GM23338 (cell line): ENCODE data around the gene SEMA3C.

Source experiments
- EZH2 ChIP-seq: fragments of 200-600 bp; sonication (generic); IDR thresholded peaks from one replicate; pipeline ENCODE4 v1.8.0; 2017; ENCODE audit warnings: antibody characterized with exemption, mild to moderate bottlenecking, low read depth; ENCODE audit not compliant: unreplicated experiment
- POLR2AphosphoS5 ChIP-seq: IDR thresholded peaks from 2 replicates; pipeline ENCODE4 v1.6.1; 2016; ENCODE audit warnings: antibody characterized with exemption, low read depth
- TF ChIP-seq, protein P1 (sequence below), 2 experiments: fragments of 200-600 bp in 1 of 2; sonication (generic) in 1 of 2; conservative IDR thresholded peaks; 2 replicates each; pipeline versions ENCODE4 v1.5.1 to v1.6.1; 2016 to 2017; ENCODE audit warnings: antibody characterized with exemption in 2 of 2, low read depth in 2 of 2, mild to moderate bottlenecking in 2 of 2, moderate library complexity in 1 of 2
- TF ChIP-seq, protein P2 (sequence below): IDR thresholded peaks from one replicate; pipeline ENCODE4 v1.6.1; 2018; ENCODE audit warnings: antibody characterized with exemption; ENCODE audit not compliant: unreplicated experiment

DNA sequence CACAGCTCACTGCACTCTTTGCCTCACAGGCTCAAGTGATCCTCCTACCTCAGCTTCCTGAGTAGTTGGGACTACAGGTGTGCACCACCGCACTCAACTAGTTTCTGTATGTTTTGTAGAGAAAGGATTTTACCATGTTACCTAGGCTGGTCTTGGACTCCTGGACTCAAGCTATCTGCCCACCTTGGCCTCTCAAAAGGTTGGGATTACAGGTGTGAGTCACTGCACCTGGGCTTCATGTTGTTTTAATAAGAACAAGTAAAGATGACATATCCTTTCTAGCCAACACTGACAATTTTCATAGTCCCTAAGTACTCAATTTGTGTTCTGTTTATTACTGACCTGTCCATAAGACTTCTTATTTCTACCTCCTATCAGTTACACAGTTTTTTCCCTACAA is 16.8 kb downstream of the SEMA3C start:
- TF ChIP-seq, protein P1, sequence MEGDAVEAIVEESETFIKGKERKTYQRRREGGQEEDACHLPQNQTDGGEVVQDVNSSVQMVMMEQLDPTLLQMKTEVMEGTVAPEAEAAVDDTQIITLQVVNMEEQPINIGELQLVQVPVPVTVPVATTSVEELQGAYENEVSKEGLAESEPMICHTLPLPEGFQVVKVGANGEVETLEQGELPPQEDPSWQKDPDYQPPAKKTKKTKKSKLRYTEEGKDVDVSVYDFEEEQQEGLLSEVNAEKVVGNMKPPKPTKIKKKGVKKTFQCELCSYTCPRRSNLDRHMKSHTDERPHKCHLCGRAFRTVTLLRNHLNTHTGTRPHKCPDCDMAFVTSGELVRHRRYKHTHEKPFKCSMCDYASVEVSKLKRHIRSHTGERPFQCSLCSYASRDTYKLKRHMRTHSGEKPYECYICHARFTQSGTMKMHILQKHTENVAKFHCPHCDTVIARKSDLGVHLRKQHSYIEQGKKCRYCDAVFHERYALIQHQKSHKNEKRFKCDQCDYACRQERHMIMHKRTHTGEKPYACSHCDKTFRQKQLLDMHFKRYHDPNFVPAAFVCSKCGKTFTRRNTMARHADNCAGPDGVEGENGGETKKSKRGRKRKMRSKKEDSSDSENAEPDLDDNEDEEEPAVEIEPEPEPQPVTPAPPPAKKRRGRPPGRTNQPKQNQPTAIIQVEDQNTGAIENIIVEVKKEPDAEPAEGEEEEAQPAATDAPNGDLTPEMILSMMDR (conservative IDR thresholded peaks at IDR 0.05; ENCODE audit: low read depth in 2 of 2): no peak
- TF ChIP-seq, protein P2, sequence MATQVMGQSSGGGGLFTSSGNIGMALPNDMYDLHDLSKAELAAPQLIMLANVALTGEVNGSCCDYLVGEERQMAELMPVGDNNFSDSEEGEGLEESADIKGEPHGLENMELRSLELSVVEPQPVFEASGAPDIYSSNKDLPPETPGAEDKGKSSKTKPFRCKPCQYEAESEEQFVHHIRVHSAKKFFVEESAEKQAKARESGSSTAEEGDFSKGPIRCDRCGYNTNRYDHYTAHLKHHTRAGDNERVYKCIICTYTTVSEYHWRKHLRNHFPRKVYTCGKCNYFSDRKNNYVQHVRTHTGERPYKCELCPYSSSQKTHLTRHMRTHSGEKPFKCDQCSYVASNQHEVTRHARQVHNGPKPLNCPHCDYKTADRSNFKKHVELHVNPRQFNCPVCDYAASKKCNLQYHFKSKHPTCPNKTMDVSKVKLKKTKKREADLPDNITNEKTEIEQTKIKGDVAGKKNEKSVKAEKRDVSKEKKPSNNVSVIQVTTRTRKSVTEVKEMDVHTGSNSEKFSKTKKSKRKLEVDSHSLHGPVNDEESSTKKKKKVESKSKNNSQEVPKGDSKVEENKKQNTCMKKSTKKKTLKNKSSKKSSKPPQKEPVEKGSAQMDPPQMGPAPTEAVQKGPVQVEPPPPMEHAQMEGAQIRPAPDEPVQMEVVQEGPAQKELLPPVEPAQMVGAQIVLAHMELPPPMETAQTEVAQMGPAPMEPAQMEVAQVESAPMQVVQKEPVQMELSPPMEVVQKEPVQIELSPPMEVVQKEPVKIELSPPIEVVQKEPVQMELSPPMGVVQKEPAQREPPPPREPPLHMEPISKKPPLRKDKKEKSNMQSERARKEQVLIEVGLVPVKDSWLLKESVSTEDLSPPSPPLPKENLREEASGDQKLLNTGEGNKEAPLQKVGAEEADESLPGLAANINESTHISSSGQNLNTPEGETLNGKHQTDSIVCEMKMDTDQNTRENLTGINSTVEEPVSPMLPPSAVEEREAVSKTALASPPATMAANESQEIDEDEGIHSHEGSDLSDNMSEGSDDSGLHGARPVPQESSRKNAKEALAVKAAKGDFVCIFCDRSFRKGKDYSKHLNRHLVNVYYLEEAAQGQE: no peak
- no peak for TF ChIP-seq EZH2
- TF ChIP-seq POLR2AphosphoS5: no peak
